HG03457 (cell line): Measurements from ENCODE around the gene LGI4.
"Not testable (repeated sequence)": the region's sequence is repeated elsewhere in the genome, so short reads cannot be mapped to it uniquely, and the experiment has no call there.

Source experiments
- ATAC-seq: cut with Tn5 transposase; IDR thresholded peaks from one replicate; pipeline ENCODE4 v1.9.1; 2021; ENCODE audit warnings: moderate number of reproducible peaks; ENCODE audit not compliant: unreplicated experiment

LGI4 gene

DNA sequence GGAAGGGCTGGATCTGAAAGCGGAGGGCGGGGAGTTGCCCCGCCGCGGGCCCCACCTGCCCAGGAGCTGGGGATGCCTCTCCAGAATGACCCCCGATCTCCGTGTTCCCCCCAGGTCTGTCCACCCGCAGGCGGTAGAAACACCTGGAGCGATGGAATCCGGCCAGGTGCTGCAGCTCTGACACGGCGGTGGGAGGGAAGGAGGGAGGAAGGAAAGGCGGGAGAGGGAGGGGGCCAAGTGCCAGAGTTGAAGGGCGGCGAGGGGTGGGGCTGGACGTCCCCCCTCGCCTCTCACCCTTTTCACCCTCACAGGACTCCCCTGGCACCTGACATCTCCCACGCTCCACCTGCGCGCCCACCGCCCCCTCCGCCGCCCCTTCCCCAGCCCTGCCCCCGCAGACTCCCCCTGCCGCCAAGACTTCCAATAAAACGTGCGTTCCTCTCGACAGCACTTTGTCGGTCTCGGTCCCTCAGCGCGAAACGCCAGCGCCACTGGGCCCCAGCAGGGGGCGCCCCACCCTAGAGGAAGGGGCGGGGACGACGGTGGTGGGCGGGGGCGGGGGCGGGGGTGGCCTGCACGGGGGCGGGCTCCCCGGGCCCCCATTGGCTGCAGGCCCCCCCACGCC is 7.9 kb upstream of the LGI4 start:
- no peak for ATAC-seq

GRCh38 chr19:35141837-35142605 is 7.2 kb upstream of the LGI4 start:
- ATAC-seq = no peak

DNA sequence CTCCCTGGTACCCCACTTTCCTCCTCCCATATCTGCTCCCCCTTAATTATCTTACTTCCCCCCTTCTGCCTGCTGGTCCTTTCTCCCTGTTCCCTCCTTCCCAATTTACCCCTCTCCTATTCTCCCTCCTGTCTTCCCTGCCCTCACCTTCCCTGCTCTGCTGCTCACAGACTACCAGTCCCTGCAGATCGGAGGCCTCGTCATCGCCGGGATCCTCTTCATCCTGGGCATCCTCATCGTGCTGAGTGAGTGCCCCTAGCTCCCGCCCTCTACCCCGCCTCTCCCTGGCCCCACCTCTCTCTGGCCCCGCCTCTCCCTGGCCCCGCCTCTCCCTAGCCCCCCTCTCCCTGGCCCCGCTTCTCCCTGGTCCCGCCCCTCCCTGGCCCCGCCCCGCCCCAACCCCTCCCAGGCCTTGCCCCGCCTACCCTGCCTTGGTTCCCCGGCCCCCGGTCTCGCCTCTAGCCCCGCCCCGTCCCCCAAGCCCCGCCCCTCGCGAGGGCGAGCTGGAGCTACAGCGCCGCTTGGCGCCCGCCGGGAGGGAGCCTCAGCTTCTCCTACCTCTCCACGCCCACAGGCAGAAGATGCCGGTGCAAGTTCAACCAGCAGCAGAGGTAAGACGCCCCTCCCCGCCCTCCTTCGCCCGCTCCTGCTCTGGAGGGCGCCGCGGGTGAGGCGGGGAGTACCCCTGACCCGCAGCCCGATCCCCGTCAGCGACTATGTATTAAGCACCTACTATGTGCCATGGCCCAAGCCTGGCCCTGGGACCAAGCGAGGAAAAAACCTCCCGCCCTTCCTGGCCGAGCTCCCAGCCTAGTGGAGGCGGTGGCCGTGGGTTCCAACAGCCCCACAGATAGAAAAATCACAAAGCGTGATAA is 6.3 kb upstream of the LGI4 start:
- ATAC-seq = peak; percentile 54

DNA sequence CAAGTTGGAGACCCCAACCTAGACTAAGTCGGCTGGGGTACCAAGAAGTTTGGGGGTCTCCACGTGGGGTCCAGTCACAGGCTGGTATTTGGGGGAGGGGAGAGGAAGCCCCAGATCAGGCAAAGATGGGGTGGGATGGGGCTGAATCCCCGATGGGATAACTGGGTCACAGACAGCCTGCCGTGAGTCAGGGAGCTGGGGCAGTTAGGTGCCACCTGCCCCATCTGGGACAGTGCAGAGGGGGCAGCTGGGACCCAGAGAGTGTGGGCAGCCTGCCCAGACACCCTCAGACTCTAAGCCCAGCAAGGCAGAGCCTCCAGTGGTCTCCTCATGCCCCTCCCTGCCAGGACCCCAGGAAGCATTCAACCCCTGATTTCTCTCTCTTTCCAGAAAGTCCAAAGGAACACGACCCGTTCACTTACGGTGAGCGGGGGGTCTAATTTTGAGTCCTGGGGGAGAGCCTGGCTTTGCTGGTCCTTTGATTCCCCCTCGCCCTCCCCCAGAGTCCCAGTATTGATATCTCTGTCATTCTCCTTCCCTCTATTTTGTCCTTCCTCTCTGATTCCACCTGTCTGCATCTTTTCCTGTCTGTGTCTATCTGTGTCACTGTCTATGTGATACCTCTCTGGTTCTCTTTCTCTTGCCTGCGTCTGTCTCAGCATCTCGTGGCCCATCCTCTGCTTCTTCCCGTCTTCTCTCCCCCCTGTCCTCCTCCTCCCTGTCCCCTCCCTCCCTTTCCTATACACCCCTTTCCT is 5.5 kb upstream of the LGI4 start:
- no peak for ATAC-seq

- no peak for ATAC-seq
These were observed 3.5 kb upstream of the LGI4 start, which contains the start of gene FXYD1 for GRCh38 chr19:35138305-35138892. TSS of gene FXYD1 (plus strand) at chr19:35138824. CDS start at chr19:35140080, 1,256 bp downstream.

GRCh38 chr19:35136977-35137702 is 2.3 kb upstream of the LGI4 start:
- ATAC-seq = no peak

- ATAC-seq = no peak
These were observed 1.4 kb upstream of the LGI4 start for GRCh38 chr19:35136231-35136630.

DNA sequence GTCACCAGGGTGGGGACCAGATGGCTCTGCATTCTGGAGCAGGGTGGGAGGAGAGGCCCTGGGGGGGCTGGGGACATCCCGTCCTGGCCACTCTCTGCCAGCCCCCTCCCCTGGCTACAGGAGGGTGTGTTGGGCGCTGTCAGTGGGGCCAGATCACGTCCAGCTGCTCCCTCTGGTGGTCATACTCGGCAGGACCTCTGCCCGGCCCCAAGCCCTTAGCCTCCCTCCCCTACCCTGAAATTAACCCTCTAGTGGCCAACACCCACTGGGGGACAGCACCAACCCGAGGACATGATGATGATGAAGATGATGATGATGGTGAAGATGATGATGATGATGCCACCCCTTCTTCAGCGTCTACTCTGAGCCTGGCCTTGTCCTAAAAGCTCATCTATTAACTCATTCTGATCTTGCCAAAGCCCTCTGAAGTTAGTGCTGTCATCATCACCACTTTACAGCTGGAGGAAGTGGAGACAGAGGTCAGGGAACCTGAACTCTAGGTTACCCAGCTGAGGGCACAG is 590 bp upstream of the LGI4 start:
- ATAC-seq = no peak

DNA sequence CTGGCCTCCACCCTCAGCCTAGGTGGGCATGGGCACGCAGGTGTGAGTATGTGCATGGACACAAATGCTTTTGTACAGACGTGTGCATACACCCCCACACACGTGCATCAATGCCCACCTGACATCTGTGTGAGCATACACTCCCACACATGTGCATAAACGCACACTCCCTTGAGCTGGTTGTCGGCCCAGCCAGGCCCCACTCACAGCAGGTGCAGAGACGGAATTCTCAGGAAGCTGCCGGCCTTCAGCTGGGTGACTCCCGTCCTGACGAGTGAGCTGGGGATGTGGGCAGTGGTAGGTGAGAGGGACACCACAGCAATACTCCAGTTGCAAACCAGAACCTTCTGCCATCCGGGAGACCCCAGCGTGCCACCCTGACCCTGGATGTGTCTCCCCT is 1.0 kb downstream of the LGI4 start:
- no peak for ATAC-seq

- ATAC-seq = no peak
These were observed 2.6 kb downstream of the LGI4 start for GRCh38 chr19:35132254-35132653.

- no peak for ATAC-seq
These were observed 3.8 kb downstream of the LGI4 start for GRCh38 chr19:35130761-35131720.

GRCh38 chr19:35129724-35130274 is 5.1 kb downstream of the LGI4 start:
- not testable (repeated sequence) for ATAC-seq

- no peak for ATAC-seq
These were observed 6.3 kb downstream of the LGI4 start for GRCh38 chr19:35128398-35129057.

GRCh38 chr19:35127871-35128270 is 7.0 kb downstream of the LGI4 start:
- no peak for ATAC-seq

DNA sequence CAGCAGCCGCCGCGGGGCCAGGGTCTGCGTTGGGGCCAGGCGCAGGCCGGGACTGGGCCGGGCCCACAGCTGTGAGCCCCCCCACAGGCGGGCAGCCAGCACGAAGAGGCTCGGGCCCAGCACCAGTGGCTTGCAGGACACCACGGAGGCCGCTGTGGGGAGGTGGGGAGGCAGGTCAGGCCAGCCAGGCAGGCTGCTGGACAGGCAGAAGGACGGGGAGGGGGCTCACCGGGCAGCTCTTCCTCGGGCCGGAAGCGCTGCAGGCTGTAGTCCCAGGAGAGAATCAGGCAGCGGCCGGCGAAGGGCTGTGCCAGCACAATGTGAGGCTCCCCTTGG is 8.3 kb downstream of the LGI4 start:
- ATAC-seq = no peak

GRCh38 chr19:35125749-35126623 is 8.9 kb downstream of the LGI4 start:
- no peak for ATAC-seq

DNA sequence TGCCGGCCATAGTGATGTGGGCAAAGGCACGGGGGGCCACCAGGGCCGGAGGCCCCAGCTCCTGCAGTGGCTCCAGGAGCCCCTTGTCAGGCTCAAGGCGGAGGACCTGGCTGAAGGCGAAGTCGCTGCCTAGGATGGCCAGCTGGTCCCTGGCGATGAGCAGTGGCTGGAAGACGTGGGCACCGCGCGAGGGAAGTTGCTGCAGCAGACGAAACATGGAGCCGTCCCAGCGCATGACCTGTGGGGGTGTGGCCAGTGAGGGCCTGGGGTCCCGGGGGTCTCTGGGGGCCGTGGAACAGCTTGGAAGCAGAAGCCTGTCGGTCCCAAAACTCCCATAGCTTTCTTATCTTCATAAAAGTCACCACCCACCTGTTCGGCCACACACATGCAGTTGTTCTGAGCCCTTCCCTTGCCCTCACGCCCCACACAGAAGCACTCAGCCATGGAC is 9.6 kb downstream of the LGI4 start:
- ATAC-seq = no peak
